ENCODE measurements around the gene PELI2. TPM values are rescaled to one million over a fixed set of nuclear protein-coding genes. Genes with fewer than 3 reads are reported as not detected.

The PELI2 gene
- total RNA-seq, 1 donor from 2014 or later = 7.8 TPM

GRCh38 chr14:56172074-56172473 lies 53.9 kb downstream of the PELI2 start:
- no peak for DNase-seq (ENCODE audit: low read depth in 2 of 2)

- DNase-seq (ENCODE audit: low read depth in 2 of 2) = peak in 1 of 2 donors; percentile 79
Observed at GRCh38 chr14:56172571-56172971, 54.4 kb downstream of the PELI2 start.

DNA sequence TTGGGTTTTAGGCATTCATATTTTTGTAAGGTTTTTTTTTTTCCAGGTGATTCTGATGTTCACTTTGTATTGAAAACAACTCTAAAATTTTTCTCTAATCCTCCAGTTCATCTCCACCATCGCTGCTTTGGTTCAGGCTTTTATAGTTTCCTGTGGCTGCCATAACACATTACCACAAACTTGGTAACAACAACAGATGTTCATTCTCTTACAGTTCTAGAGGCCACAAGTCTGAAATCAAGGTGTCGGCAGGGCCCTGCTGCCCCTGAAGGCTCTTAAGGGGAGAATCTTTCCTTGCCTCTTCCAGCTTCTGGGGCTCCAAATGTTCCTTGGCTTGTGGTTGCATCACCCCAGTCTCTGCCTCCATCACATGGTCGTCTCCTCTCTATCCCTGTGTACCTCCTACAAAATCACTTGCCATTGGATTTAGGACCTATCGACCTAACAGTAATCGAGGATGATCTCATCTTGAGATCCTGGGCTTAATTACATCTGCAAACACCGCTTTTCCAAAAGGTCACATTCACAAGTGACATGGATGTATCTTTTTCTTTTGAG lies 55.2 kb downstream of the PELI2 start:
- no peak for DNase-seq (ENCODE audit: low read depth in 2 of 2)

GRCh38 chr14:56175773-56176172 lies 57.6 kb downstream of the PELI2 start:
- DNase-seq (ENCODE audit: low read depth in 2 of 2) = no peak

- no peak for DNase-seq (ENCODE audit: low read depth in 2 of 2)
Observed at GRCh38 chr14:56176530-56176929, 58.3 kb downstream of the PELI2 start.

GRCh38 chr14:56177036-56177435 lies 58.8 kb downstream of the PELI2 start:
- no peak for DNase-seq (ENCODE audit: low read depth in 2 of 2)

DNA sequence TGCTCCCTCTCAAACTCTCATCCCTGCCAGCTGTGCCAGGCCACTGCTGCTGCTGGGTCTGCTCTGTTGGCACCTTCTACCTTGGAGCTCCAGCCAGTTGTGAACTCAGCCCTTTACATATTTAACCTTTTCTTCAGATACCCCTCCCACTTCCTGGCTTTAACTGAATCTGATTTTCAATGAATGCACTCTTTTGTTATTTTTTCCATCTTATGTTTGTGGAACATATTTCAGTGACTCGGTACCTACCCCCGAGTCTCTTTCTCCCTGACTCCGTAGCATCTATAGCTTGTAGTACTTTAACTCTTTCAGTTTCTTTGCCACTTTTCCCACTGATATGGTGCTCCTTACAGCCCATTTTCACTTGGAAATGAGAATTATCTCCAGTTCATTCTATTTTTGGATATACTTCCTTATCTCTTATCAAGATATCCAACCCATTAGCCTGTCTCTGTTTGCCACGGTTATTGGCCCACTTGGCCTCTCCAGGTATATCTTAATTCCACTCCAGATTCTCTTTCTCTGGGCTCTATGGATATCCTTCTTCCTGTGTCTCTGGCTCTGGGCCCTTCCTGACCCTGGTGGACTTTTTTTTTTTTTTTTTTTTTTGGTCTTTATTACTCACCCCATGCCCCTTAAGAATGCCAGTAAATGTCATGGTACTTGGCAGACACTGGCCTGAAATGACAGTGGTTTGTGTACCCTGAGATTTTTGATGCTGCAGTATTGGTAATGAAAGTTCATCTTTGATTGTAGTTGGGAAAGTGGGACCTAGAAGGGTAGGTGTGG lies 62.7 kb downstream of the PELI2 start:
- no peak for DNase-seq (ENCODE audit: low read depth in 2 of 2)

DNA sequence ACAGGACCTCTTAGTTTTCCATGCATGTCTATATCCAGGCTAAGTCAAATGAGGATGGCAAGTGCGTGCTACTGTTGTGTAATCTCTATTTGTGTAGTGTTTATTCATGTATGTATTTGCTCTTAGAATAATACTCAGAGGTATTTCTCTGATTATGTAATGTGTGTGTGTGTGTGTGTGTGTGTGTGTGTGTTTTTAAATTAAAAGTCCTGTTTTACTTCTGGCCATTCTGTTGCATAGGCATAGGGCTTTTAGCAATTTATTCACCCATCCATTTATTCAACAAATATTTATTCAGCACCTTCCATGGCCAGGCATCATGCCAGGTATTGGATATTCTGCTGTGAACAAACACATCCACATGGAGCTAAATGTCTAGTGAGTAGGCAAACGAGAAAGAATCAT lies 63.5 kb downstream of the PELI2 start:
- DNase-seq (ENCODE audit: low read depth in 2 of 2) = no peak

- no peak for DNase-seq (ENCODE audit: low read depth in 2 of 2)
Observed at GRCh38 chr14:56182410-56182809, 64.2 kb downstream of the PELI2 start.

DNA sequence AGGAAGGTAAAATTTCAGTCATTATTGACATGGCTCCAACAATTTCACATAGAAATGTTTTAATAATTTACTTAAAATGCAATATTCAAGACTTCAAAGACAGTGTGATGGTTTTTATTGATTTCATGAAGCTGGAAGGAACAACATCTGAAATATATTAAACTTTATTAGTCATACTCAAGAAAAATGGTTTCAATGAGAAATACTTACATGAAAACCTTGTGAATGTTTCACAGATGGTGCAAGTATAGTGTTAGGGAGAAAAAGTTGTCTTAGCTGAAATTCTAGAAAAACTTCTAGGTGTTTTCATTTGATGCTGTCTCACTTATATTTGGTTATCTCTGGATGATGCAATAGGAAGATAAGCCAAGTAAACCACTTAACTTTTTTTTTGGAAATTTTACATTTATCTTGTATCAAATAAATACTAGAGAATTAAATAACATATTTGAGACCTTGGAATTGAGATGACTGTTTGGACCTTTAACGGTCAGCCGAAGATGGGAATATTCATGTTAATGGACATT lies 65.5 kb downstream of the PELI2 start:
- no peak for DNase-seq (ENCODE audit: low read depth in 2 of 2)

- DNase-seq (ENCODE audit: low read depth in 2 of 2) = peak in 1 of 2 donors; percentile 11
Observed at GRCh38 chr14:56185992-56186391, 67.8 kb downstream of the PELI2 start.

- no peak for DNase-seq (ENCODE audit: low read depth in 2 of 2)
Observed at GRCh38 chr14:56187736-56188135, 69.5 kb downstream of the PELI2 start.

DNA sequence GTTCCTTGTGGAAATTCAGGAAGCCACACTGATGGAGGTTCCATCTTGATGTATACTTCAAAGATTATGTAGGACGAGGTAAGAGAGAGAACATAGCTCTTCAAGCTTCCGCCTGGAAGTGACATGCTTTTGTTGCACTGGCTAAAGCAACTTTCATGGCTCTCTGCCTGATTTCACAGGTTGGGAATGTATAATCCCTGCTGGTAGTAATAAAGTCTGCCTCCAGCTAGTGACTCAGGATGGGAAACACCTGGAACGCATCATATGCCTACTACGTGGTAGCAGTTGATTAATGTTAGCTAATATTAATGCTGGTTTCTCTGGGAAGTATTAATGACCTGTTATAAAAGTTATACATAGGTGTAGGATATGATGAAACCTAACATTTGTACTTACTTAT lies 71.1 kb downstream of the PELI2 start:
- peak; percentile 80 to 87 for DNase-seq (ENCODE audit: low read depth in 2 of 2)

- DNase-seq (ENCODE audit: low read depth in 2 of 2) = no peak
Observed at GRCh38 chr14:56193347-56193746, 75.1 kb downstream of the PELI2 start.

DNA sequence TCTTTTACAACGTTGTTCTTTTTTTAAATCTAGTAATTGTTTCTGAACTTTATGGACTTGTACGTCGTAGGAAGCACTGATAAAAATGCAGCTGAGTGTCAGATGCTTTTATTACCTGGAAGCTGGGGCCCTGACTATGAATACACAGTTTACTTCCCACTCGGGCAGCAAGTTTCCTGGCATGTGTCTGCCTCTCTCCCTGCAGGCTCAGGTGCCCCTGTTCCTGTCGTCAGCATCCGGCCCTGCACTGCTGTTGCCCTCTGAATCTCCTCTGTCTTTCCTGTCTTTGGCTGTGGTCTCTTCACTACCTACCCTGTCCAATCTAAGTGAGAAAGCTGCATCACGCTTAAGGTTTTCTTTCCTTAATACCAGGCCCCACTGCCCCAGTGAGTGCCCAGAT lies 75.8 kb downstream of the PELI2 start:
- peak; percentile 10 to 48 for DNase-seq (ENCODE audit: low read depth in 2 of 2)

DNA sequence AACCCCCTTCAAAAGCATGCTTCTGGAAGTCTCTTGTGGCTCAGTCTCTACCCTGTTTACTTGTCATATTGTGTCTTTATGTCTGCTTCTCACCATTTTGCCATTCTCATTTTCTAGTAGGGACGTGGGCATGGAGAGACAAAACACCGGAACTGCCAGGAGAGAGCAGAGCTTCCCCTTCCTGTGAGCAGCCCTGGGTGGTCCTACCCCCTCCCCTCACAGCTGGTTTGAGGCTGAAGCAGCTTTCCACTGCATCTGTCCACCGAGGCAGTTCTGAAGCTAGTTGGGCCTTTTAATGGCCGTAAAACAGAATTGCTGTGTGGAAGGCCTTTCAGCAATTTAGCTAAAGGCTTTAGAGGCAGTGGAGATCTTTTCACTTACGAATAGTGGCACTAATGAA lies 77.0 kb downstream of the PELI2 start:
- DNase-seq (ENCODE audit: low read depth in 2 of 2) = peak in 1 of 2 donors; percentile 28

GRCh38 chr14:56195704-56196103 lies 77.5 kb downstream of the PELI2 start:
- DNase-seq (ENCODE audit: low read depth in 2 of 2) = peak; percentile 61 to 67

DNA sequence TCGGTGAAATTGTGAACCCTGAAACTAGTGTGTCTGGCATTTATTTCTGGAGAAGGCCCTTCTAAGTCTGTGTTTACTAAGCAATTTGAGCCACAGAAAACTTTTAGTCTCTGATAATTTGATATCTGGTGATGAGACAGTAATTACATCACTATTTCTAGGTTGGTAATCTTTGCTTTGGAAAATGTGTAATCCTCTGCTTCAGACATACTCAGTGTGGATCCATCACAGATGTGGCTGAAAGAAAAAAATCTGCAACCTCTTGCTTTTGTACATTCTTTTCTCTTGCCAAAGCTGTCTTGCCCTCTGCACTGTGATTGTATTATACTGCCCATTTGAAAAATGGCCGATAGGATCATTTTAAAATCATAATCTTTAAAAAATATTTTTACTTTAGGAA lies 78.1 kb downstream of the PELI2 start:
- no peak for DNase-seq (ENCODE audit: low read depth in 2 of 2)

- no peak for DNase-seq (ENCODE audit: low read depth in 2 of 2)
Observed at GRCh38 chr14:56197150-56197549, 78.9 kb downstream of the PELI2 start.

DNA sequence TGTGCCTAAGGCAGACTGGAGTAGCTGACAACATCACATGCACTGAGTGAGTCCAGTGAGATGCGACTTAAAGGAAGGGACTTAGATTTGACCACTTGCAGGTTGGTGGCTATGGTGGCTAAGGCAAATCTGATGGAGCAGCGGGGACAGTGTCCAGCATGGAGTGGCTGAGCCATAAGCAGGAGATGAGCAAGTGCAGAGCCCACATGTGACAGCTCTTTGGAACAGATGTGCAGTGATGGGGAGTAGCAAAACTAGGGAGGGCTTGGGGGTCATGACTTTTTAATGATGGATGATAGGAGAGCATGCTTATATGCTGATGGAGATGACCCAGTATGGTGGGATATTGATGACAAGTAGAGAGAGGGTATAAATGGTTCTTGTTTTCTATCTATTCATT lies 80.2 kb downstream of the PELI2 start:
- no peak for DNase-seq (ENCODE audit: low read depth in 2 of 2)

DNA sequence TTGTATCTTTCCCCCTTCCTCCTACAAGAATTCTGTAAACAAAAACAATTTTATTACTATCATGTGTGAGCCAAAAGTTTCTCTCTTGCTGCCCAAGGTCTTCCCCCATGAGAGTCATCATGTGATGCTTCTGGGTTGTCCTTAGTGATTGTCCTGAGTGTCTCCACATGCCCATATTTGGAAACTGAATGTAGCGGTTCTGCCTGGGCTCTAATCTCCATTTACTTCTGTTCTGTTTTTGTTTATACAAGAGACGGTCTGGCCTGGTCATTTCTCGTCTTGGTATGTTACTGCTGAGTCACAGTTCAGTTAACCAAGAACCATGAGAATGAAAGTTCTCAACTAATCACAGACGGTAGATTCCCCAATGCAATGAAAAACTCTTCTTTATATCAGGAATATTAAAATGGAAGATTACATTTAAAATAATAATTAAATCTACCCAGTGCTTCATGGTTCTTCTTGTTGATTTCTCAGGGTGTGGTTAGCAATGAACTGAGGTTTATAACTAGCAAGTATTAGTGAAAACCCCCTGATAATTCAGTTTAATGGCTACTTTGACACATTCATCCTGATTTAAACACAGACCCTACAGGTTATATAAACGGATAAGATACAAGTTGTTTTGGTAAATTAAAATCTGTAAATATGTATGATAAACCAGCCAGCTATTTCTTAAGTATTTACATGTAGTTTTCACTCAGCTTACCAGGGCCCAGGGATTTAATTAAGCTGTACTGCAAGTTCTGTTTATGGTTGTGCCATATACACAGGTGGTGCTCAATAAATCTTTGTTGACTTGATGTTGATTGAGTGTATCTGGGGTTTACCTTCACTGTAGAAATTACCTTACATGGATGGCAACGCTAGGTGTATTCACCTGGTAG lies 81.1 kb downstream of the PELI2 start:
- peak in 1 of 2 donors; percentile 93 for DNase-seq (ENCODE audit: low read depth in 2 of 2)

GRCh38 chr14:56199982-56200577 lies 81.9 kb downstream of the PELI2 start:
- no peak for DNase-seq (ENCODE audit: low read depth in 2 of 2)
